IPS DF 6.9 (cell line): Measurements from ENCODE around the gene NLRC5.

Experiments
- DNase-seq: peaks from one replicate; pipeline ENCODE4 v3.0.0-alpha.2; 2013; ENCODE audit warnings: low read depth, low spot score
- H3K27ac ChIP-seq: one replicate; pipeline ENCODE4 v1.5.1; 2013; ENCODE audit warnings: low read length, control low read depth
- H3K27me3 ChIP-seq: 2 replicates; pipeline ENCODE4 v1.6.1; 2013; ENCODE audit warnings: mild to moderate bottlenecking, low read length; ENCODE audit not compliant: control insufficient read depth, insufficient read depth
- H3K36me3 ChIP-seq: 2 replicates; pipeline ENCODE4 v1.6.1; 2013; ENCODE audit warnings: low read length; ENCODE audit not compliant: control insufficient read depth, insufficient read depth
- H3K4me1 ChIP-seq: 2 replicates; pipeline ENCODE4 v1.6.1; 2013; ENCODE audit warnings: low read length; ENCODE audit not compliant: control insufficient read depth, insufficient read depth
- H3K4me3 ChIP-seq: 2 replicates; pipeline ENCODE4 v1.5.1; 2013; ENCODE audit warnings: mild to moderate bottlenecking, low read length
- H3K9me3 ChIP-seq: 2 replicates; pipeline ENCODE4 v1.6.1; 2013; ENCODE audit warnings: low read length, inconsistent platforms; ENCODE audit not compliant: control insufficient read depth, insufficient read depth
- WGBS: extraction: QIAGEN DNeasy Blood & Tissue Kit; methylation state at CpG from one replicate; pipeline ENCODE4 v1.1.7; 2013; ENCODE audit warnings: mixed read lengths, missing lambda C conversion rate; ENCODE audit not compliant: insufficient read length, insufficient coverage; 5-methylcytosine and 5-hydroxymethylcytosine counted together

NLRC5 gene

GRCh38 chr16:57128771-57129389, 139.5 kb downstream of the NLRC5 start:
- H3K27me3 ChIP-seq = no peaks in the 10 kb centered on the region
- no peak overlapping the region for H3K27ac ChIP-seq
- DNase-seq = no peak
- no peak overlapping the region for H3K4me3 ChIP-seq
- H3K4me1 ChIP-seq = no peaks in the 10 kb centered on the region
- no peaks in the 10 kb centered on the region for H3K9me3 ChIP-seq
- no peaks in the 10 kb centered on the region; the same call in 1 of the 2 replicates for H3K36me3 ChIP-seq
- WGBS = no CpG with 5 or more reads among the region's 11 CpGs

- H3K9me3 ChIP-seq = no peaks in the 10 kb centered on the region
- H3K4me3 ChIP-seq = no peak overlapping the region
- H3K27me3 ChIP-seq = no peaks in the 10 kb centered on the region
- no peaks in the 10 kb centered on the region; the same call in 1 of the 2 replicates for H3K36me3 ChIP-seq
- no peak overlapping the region for H3K27ac ChIP-seq
- H3K4me1 ChIP-seq = no peaks in the 10 kb centered on the region
- no CpG with 5 or more reads among the region's 6 CpGs for WGBS
- DNase-seq = no peak
Measured at GRCh38 chr16:57130950-57131321, 141.6 kb downstream of the NLRC5 start.

- H3K9me3 ChIP-seq = no peaks in the 10 kb centered on the region
Measured at GRCh38 chr16:57131351-57131970, 142.1 kb downstream of the NLRC5 start.

GRCh38 chr16:57132470-57132869, 143.1 kb downstream of the NLRC5 start:
- Histone ChIP-seq H3K36me3 (no peaks in the 10 kb centered on the region; the same call in 1 of the 2 replicates), H3K9me3 (no peaks in the 10 kb centered on the region), H3K4me1 (no peaks in the 10 kb centered on the region), H3K27me3 (no peaks in the 10 kb centered on the region), H3K4me3 (no peak overlapping the region), H3K27ac (no peak overlapping the region)
- WGBS = no CpG with 5 or more reads among the region's 1 CpG
- DNase-seq = no peak

More at GRCh38 chr16:57131351-57131970, 142.1 kb downstream of the NLRC5 start:
- H3K36me3 ChIP-seq = no peaks in the 10 kb centered on the region; the same call in 1 of the 2 replicates
- H3K27ac ChIP-seq = no peak overlapping the region
- no peaks in the 10 kb centered on the region for H3K4me1 ChIP-seq
- WGBS = no CpG with 5 or more reads among the region's 17 CpGs
- no peaks in the 10 kb centered on the region for H3K27me3 ChIP-seq
- H3K4me3 ChIP-seq = no peak overlapping the region
- no peak for DNase-seq

GRCh38 chr16:57133031-57133430, 143.7 kb downstream of the NLRC5 start:
- Histone ChIP-seq H3K4me1 (no peaks in the 10 kb centered on the region), H3K27ac (no peak overlapping the region), H3K27me3 (no peaks in the 10 kb centered on the region), H3K4me3 (no peak overlapping the region), H3K9me3 (no peaks in the 10 kb centered on the region), H3K36me3 (no peaks in the 10 kb centered on the region; the same call in 1 of the 2 replicates)
- DNase-seq = no peak
- no CpG with 5 or more reads among the region's 4 CpGs for WGBS
